ENCODE measurements around the gene STK38L.

The STK38L gene

DNA sequence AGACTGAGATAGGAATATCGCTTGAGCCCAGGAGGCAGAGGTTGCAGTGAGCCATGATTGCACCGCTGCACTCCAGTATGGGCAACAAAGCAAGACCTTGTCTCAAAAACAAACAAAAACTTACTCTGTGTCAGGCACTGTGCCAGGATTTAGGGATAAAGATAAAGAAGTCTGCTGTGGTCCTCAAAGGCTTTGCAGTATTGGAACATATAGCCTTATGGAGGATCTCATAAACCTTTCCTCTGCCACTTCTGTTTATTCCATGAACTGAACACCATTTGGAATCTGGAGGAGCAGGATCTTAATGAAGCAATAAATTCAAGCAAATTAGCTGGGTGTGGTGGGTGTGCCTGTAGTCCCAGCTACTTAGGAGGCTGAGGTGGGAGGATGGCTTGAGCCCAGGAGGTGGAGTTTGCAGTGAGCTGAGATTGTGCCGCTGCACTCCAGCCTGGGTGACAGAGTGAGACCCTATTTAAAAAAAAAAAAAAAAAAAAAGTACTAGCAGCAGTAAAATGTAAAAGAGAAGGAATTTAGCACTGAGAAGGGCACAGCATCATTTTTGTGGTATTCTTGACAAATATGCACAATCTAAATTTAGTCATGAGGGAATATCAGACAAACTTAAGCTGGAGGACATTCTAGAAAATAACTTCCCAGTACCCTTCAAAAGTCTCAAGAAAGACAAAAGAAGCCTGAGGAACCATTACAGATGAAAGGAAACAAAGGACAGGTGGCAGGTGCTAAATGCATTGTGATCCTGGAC is 115.7 kb downstream of the STK38L start:
- Mint-ChIP-seq H3K4me3 (no peak overlapping the region), H3K27ac (no peak overlapping the region), H3K36me3 (ENCODE audit: low read depth) (no peaks in the 10 kb centered on the region), H3K9me3 (no peaks in the 10 kb centered on the region), H3K27me3 (peaks cover 4% of the 10 kb centered on the region), H3K4me1 (ENCODE audit: low read depth) (no peaks in the 10 kb centered on the region)

- peaks cover 4% of the 10 kb centered on the region for H3K27me3 Mint-ChIP-seq
- H3K36me3 Mint-ChIP-seq (ENCODE audit: low read depth) = no peaks in the 10 kb centered on the region
- no peak overlapping the region for H3K4me3 Mint-ChIP-seq
- H3K27ac Mint-ChIP-seq = no peak overlapping the region
- H3K9me3 Mint-ChIP-seq = no peaks in the 10 kb centered on the region
- no peaks in the 10 kb centered on the region for H3K4me1 Mint-ChIP-seq (ENCODE audit: low read depth)
Measured at GRCh38 chr12:27361372-27361771, 117.3 kb downstream of the STK38L start.

DNA sequence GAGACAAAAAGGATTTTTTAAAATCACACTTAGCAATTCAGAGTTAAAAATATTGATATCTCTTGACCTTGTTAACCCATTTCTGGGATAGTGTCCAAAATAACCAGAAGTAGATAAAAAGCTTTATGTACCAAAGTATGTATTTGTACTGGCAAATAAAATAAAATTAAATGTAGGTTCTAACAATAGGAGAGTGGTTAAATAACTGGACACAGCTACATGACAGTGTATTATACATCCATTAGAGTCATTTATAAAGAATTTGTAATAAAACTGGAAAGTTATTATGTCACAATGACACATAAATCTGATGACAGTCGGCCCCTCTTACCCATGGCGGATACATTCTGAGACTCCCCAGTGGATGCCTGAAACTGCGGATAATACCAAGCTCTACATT is 122.5 kb downstream of the STK38L start:
- no peaks in the 10 kb centered on the region for H3K9me3 Mint-ChIP-seq
- no peak overlapping the region for H3K4me3 Mint-ChIP-seq
- H3K27me3 Mint-ChIP-seq = peaks cover 8% of the 10 kb centered on the region
- no peaks in the 10 kb centered on the region for H3K4me1 Mint-ChIP-seq (ENCODE audit: low read depth)
- H3K36me3 Mint-ChIP-seq (ENCODE audit: low read depth) = peaks cover 21% of the 10 kb centered on the region
- H3K27ac Mint-ChIP-seq = no peak overlapping the region

- H3K27ac Mint-ChIP-seq = no peak overlapping the region
- H3K27me3 Mint-ChIP-seq = peaks cover 8% of the 10 kb centered on the region
- no peaks in the 10 kb centered on the region for H3K4me1 Mint-ChIP-seq (ENCODE audit: low read depth)
- no peaks in the 10 kb centered on the region for H3K9me3 Mint-ChIP-seq
- no peak overlapping the region for H3K4me3 Mint-ChIP-seq
- peaks cover 24% of the 10 kb centered on the region for H3K36me3 Mint-ChIP-seq (ENCODE audit: low read depth)
Measured at GRCh38 chr12:27367078-27367477, 123.0 kb downstream of the STK38L start.

All from stimulated activated naive CD8-positive, alpha-beta T cell treated with anti-CD3 and anti-CD28 coated beads, Interleukin-15, Interleukin-2, amounts not matched to agents 100 ng/mL and 50 ng/mL, for 24 hours (primary cell).